Mucosa of stomach (tissue), 1 donor: Measurements from ENCODE around the gene VAC14.
A peak's percentile ranks its signal among the peaks of the same experiment; 100 is the strongest.

Experiments used
- H3K27me3 ChIP-seq: one replicate; pipeline ENCODE4 v1.7.0; 2013; ENCODE audit warnings: mild to moderate bottlenecking, low read length; ENCODE audit not compliant: control insufficient read depth, insufficient read depth
- H3K36me3 ChIP-seq: one replicate; pipeline ENCODE4 v1.7.0; 2013; ENCODE audit warnings: low read length; ENCODE audit not compliant: control insufficient read depth, insufficient read depth
- H3K4me1 ChIP-seq: one replicate; pipeline ENCODE4 v1.7.0; 2013; ENCODE audit warnings: mild to moderate bottlenecking, low read length; ENCODE audit not compliant: control insufficient read depth, insufficient read depth
- H3K4me3 ChIP-seq: one replicate; pipeline ENCODE4 v1.7.0; 2013; ENCODE audit warnings: low read length
- H3K9ac ChIP-seq: one replicate; pipeline ENCODE4 v1.7.0; 2013; ENCODE audit warnings: mild to moderate bottlenecking, low read length, moderate library complexity
- H3K9me3 ChIP-seq: one replicate; pipeline ENCODE4 v1.7.0; 2013; ENCODE audit warnings: mild to moderate bottlenecking, low read length, moderate library complexity; ENCODE audit not compliant: control insufficient read depth
- donor health status: Pancreatic carcinoma.

VAC14 gene

GRCh38 chr16:70688246-70688742, 112.7 kb downstream of the VAC14 start:
- no peaks in the 10 kb centered on the region for H3K36me3 ChIP-seq
- peaks cover 4% of the 10 kb centered on the region for H3K27me3 ChIP-seq
- H3K4me3 ChIP-seq = no peak overlapping the region
- peaks cover 63% of the 10 kb centered on the region for H3K4me1 ChIP-seq
- H3K9me3 ChIP-seq = no peaks in the 10 kb centered on the region
- no peak overlapping the region for H3K9ac ChIP-seq

GRCh38 chr16:70687671-70688245, 113.2 kb downstream of the VAC14 start:
- Histone ChIP-seq H3K9me3 (no peaks in the 10 kb centered on the region), H3K27me3 (peaks cover 4% of the 10 kb centered on the region), H3K9ac (no peak overlapping the region), H3K36me3 (no peaks in the 10 kb centered on the region), H3K4me1 (peaks cover 65% of the 10 kb centered on the region), H3K4me3 (no peak overlapping the region)

GRCh38 chr16:70687102-70687511, 113.9 kb downstream of the VAC14 start:
- H3K4me1 ChIP-seq = peaks cover 65% of the 10 kb centered on the region
- H3K4me3 ChIP-seq = no peak overlapping the region
- H3K9ac ChIP-seq = no peak overlapping the region
- peaks cover 4% of the 10 kb centered on the region for H3K27me3 ChIP-seq
- no peaks in the 10 kb centered on the region for H3K9me3 ChIP-seq
- no peaks in the 10 kb centered on the region for H3K36me3 ChIP-seq

- Histone ChIP-seq H3K4me1 (peaks cover 68% of the 10 kb centered on the region), H3K4me3 (no peak overlapping the region), H3K9me3 (no peaks in the 10 kb centered on the region), H3K27me3 (peaks cover 4% of the 10 kb centered on the region), H3K36me3 (no peaks in the 10 kb centered on the region), H3K9ac (peak overlapping the region; percentile 53)
Measured at GRCh38 chr16:70686376-70687101, 114.4 kb downstream of the VAC14 start.

GRCh38 chr16:70685938-70686375, 115.0 kb downstream of the VAC14 start, which contains the start of gene MTSS2:
TSS of gene MTSS2 (minus strand) at chr16:70686053. CDS start at chr16:70685791, 262 bp downstream.
- Histone ChIP-seq H3K9me3 (no peaks in the 10 kb centered on the region), H3K4me1 (peaks cover 68% of the 10 kb centered on the region), H3K27me3 (peaks cover 4% of the 10 kb centered on the region), H3K36me3 (no peaks in the 10 kb centered on the region), H3K4me3 (no peak within 1 kb of the TSS), H3K9ac (peak within 1 kb of the TSS; percentile 66)

GRCh38 chr16:70685061-70685937, 115.7 kb downstream of the VAC14 start:
- Histone ChIP-seq H3K4me1 (peaks cover 61% of the 10 kb centered on the region), H3K36me3 (no peaks in the 10 kb centered on the region), H3K27me3 (peaks cover 4% of the 10 kb centered on the region), H3K9me3 (no peaks in the 10 kb centered on the region), H3K4me3 (no peak overlapping the region), H3K9ac (peak overlapping the region; percentile 66)

- Histone ChIP-seq H3K4me3 (no peak overlapping the region), H3K9me3 (no peaks in the 10 kb centered on the region), H3K36me3 (no peaks in the 10 kb centered on the region), H3K9ac (peak overlapping the region; percentile 66), H3K27me3 (peaks cover 4% of the 10 kb centered on the region), H3K4me1 (peaks cover 52% of the 10 kb centered on the region)
Measured at GRCh38 chr16:70684146-70685060, 116.6 kb downstream of the VAC14 start.

- no peaks in the 10 kb centered on the region for H3K36me3 ChIP-seq
- H3K27me3 ChIP-seq = peaks cover 4% of the 10 kb centered on the region
- H3K4me3 ChIP-seq = no peak overlapping the region
- no peaks in the 10 kb centered on the region for H3K9me3 ChIP-seq
- H3K9ac ChIP-seq = peak overlapping the region; percentile 66
- peaks cover 42% of the 10 kb centered on the region for H3K4me1 ChIP-seq
Measured at GRCh38 chr16:70683146-70683944, 117.6 kb downstream of the VAC14 start.

GRCh38 chr16:70682239-70683145, 118.5 kb downstream of the VAC14 start:
- Histone ChIP-seq H3K9ac (peak overlapping the region; percentile 31), H3K9me3 (no peaks in the 10 kb centered on the region), H3K4me3 (no peak overlapping the region), H3K36me3 (no peaks in the 10 kb centered on the region), H3K27me3 (peaks cover 4% of the 10 kb centered on the region), H3K4me1 (peaks cover 42% of the 10 kb centered on the region)
